ENCODE data around the gene GPR137C.
"Not testable (repeated sequence)": the region's sequence is repeated elsewhere in the genome, so short reads cannot be mapped to it uniquely, and the experiment has no call there.

The GPR137C gene

DNA sequence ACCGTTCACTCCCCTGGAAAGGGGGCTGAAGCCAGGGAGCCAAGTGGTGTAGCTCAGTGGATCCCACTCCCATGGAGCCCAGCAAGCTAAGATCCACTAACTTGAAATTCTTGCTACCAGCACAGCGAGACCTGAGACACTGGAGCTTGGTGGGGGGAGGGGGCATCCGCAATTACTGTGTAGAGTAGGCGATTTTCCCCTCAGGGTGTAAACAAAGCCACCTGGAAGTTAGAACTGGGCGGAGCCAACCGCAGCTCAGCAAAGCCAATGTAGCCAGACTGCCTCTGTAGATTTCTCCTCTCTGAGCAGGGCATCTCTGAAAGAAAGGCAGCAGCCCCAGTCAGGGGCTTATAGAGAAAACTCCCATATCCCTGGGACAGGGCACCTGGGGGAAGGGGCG, 15.8 kb downstream of the GPR137C start:
- DNase-seq, result not testable (repeated sequence)

DNA sequence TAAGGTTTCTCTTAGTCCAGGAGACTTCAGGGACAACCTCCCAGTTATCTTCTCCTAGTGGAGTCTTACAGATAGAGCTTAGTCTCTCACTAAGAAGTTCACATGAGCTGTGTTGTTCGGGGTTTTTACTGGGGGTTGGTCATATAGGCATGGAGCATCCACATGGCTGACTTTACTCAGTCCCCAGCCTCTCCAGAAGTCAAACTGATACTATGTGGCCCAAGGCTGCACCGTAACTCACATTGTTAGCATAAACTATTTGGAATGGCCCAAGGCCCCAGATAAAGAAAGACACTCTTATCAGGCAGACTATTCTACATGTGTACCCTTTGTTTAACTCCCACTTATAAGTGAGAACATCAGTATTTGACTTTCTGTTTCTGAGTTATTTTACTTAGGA, 23.2 kb downstream of the GPR137C start:
- DNase-seq, result no peak

GRCh38 chr14:52583544-52583943, 30.9 kb downstream of the GPR137C start:
- DNase-seq, result no peak

GRCh38 chr14:52589646-52590045, 37.0 kb downstream of the GPR137C start:
- no peak for DNase-seq

DNA sequence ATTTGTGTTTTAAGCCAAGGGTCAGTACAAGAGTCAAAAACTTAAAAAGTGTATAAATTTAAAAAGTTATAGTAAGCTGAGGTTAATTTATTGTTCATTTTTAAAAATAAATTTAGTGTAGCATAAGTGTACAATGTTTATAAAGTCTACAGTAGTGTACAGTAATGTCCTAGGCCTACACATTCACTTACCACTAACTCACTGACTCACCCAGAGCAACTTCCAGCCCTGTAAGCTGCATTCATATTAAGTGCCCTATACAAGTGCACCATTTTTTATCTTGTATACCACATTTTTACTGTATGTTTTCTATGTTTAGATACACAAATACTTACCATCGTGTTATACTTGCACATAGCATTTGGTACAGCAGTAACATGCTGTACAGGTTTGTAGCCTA, 37.7 kb downstream of the GPR137C start:
- DNase-seq, result no peak

DNA sequence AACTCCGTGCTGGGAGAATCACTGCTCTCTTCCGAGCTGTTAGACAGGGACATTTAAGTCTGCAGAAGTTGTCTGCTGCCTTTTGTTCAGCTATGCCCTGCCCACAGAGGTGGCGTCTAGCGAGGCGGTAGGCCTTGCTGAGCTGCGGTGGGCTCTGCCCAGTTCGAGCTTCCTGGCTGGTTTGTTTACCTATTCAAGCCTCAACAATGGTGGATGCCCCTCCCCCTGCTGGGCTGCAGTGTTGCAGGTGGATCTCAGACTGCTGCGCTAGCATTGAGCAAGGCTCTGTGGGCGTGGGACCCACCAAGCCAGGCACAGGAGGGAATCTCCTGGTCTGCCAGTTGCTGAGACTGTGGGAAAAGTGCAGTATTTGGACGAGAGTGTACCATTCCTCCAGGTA, 43.7 kb downstream of the GPR137C start:
- DNase-seq, result no peak

DNA sequence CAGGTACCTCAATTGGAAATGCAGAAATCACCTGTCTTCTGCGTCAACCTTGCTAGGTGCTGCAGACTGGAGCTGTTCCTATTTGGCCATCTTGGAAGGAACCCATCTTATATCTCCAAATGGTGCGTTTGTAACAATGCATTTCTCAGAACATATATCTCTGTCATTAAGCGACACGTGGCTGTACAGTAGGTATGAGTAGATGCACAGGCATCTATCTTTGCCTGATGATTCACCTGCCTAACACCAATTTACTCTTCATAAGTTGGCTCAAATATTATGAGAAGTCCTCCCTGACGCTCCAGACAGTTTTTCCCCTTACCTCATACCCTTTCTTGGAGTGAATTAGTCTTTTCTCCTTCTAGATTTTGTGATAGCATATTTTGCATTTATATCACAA, 44.2 kb downstream of the GPR137C start:
- DNase-seq, result no peak

DNA sequence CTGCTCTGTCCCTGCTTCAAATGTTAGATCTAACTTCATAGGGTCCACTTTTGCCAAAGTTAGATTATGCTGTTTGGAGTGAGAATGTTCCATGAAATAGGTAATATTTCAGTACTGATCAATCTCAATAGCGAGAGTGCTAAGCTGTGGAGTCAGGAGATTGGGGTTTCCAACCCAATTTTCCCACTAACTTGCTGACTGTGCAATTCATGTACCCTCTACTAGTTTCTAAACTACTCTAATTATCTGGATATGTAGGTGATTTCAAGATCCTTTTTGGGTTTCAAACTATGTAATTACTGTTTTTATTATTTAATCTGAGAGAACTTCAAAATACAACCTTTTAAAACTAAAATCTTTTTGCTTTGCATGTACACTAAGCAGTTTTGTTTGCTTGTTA, 45.9 kb downstream of the GPR137C start:
- DNase-seq, result no peak

DNA sequence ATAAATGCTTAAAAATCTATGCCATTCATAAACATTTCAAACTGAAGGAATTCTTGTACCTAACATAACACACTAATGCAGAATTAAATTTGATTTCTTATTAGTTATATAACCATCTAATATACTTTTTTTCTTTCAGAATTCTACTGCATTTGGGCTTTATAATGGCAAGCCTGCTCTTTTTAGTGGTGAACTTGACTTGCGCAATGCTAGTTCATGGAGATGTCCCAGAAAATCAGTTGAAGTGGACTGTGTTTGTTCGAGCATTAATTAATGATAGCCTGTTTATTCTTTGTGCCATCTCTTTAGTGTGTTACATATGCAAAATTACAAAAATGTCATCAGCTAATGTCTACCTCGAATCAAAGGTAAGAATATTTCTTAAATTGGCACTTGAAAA, 47.3 kb downstream of the GPR137C start:
- no peak for DNase-seq

DNA sequence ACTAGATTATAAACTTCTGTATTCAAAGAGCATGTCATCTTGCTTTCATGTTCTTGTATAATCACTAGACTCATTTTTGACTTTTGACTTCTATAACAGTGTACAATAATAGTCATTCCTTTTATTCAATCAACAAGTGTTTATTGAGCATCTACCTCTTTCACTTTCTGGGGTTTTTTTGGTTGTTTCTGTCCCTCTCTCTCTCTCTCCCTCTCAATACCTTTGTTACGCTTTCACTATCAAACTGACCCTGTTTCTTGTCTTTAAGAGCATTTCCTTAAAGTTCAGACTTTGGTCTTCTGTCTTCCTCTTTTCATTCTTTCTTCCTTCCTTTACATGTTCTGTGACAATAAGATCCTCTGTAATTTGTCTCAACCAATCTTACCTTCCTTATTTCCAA, 49.5 kb downstream of the GPR137C start:
- DNase-seq, result no peak

- DNase-seq, result no peak
Measured at GRCh38 chr14:52607061-52607460, 54.4 kb downstream of the GPR137C start.

GRCh38 chr14:52609445-52610044, 56.9 kb downstream of the GPR137C start:
- DNase-seq, result no peak

DNA sequence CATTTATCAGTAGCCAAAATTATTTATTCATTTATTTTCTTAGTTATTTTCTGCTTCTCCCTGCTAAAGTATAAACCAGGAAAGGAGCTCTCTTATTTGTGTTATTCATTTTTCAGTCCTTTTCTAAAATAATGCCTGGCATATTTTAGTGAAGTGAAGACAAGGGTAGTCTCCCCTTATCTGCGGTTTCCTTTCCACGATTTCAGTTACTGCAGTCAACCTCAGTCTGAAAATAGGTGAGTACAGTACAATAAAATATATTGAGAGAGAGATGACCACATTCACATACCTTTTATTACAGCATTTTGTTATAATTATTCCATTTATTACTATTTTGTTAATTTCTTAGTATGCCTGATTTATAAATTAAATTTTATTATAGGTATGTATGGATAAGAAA, 57.6 kb downstream of the GPR137C start:
- no peak for DNase-seq

DNA sequence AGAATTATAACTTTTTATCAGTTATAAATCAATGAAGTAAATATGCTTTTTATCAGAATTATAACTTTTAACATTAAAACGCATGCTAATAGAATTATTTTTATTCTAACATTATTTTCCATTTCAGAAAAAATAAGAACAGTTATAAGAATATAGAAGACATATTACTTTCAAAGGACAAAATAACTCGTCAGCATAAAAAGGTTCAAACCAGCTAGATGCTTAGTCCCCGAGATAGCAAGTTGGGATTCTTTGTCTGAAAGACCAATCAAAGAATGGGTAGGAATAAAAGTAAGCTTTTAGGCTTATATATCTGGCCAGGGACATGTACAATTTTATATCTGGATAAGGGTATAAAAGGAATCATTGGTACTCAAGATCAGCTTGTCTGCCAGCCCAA, 66.0 kb downstream of the GPR137C start:
- DNase-seq, result no peak

DNA sequence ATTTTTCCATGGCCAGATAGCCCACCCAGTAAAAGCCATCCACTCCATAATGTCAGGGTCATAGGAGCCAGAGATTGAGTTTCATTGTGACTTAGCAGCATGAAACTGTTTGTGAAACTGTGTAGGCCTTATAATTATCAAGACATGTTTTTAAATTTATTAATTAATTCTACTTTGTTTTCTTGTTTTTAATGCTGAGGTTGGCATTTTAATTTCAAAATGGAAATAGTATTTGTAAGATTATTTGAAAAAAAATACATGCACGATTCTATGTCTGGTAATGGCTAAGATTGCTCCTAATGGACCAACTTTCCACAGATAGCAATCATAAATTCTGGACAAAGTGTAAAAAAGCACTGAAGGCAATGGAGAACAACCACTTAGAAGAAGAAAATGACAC, 67.1 kb downstream of the GPR137C start:
- DNase-seq, result no peak

GRCh38 chr14:52640137-52640536, 87.5 kb downstream of the GPR137C start:
- DNase-seq, result no peak

DNA sequence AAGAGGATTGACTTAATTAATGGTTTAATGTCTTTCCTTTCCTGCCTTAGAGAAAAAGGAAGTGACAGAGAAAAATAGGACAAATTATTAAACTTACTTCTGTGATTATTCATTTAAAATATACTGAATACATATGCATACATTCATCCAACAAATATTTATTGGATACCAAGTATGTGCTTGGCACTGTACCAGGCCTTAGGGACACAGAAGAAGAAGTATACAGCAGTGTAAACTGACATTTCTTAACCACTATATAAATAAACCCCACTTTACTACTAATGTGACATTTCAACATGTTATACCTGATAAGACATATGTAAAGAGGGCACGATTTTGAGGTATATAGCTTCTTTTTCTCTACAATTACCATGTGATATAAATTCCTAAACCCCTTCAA, 89.1 kb downstream of the GPR137C start:
- no peak for DNase-seq

- no peak for DNase-seq
Measured at GRCh38 chr14:52649511-52649910, 96.9 kb downstream of the GPR137C start.

DNA sequence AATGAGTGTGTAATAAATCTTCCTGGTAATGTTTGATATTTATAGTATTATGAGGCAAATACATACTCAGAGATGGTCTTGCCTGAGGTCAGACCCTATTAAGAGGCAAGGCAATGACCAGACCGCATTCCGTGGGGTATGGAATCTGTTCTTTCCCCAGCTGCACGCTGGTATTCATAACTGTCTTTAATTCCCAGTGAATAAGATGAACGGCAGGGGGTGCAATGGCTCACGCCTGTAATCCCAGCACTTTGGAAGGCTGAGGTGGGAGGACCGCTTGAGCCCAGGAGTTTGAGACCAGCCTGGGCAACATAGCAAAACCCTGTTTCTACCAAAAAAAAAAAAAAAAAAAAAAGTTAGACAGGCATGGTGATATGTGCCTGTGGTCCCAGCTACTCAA, 98.1 kb downstream of the GPR137C start:
- no peak for DNase-seq

DNA sequence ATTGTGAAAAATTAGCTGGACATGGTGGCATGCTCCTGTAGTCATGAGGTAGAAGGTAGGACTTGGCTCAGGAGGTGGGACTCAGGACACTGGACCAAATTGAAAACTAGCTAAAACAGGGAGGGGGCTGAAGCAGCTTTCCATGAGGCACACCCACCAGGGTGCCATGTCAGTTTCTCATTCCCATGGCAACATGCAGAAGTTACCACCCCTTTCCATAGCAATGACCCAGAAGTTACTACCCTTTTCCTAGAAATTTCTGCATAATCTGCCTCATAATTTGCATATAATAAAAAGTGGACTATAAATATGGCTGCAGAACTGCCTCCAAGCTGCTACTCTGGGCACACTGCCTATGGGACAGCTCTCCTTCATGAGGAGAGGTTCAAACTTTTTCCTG, 104.3 kb downstream of the GPR137C start:
- DNase-seq, result no peak

DNA sequence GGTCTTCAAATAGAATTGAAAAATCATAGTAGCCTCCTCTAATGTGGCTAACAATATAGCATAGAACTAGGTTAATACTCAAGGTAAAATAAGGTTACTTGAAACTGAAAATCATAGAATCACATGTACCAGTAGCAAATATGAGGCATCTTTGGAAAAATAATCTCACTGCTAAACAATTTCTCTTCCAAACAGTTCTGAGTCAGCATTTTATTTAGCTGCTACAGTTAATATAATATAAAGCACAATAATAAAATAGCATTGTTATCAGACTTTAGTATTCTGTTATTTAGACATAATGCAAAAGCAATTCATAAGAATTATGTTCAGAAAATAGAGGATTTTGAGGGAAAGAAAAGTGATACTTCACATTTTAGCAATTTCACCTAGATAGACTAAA, 107.7 kb downstream of the GPR137C start:
- DNase-seq, result no peak

GRCh38 chr14:52660832-52661231, 108.2 kb downstream of the GPR137C start:
- no peak for DNase-seq

DNA sequence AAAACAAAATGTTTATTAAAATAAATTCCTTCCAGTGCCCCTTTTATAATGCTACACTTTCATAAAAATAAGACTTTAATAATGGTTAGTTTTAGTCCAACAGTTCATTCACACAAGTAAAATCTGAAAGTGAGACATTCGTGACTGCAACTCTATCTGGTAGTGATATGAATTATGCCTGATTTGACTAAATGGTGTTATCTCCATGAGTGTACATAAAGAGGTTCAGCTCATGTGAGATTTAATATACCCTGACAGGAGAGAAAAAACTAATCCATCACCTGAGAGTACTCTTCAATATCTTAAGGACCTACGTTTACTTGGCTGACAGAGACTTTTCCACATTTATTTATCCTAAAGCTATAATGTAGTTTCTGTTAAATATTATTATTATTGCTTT, 108.7 kb downstream of the GPR137C start:
- DNase-seq, result no peak

DNA sequence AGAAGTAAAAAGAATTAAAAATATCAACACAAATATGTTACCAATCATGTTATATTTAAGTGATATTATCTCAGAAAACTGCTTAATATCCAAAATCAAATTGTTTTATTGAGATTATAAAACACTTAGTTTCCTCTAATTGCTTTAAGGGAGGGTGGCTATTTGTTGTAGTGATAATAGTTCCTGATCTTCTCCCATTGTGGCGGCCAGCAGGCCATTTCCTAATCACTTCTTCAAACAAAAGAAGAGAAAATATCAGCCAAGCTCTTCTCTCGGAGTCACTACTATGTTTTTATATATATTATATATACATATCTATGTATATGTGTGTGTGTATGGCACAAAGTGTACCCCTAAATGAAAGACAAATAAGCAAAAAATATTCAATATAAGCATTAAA, 111.2 kb downstream of the GPR137C start:
- no peak for DNase-seq

DNA sequence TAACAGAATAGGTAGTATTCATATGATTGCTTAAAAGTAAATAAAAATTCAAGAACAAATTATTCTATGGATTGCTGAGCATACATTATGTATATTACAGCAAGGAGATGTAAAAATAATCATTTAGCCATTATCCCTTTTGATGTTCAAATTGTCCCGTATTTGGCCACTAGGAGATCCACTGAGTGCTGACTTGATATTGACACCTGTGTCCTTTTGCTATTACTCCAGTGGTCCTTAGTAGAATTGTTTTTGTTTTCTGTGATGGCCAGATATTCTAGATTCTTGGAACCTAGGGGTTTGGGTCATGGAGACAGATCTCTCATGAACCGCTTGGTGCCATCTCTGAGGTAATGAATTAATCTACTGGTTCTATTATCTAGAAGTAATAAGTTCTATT, 126.0 kb downstream of the GPR137C start:
- DNase-seq, result no peak

- DNase-seq, result no peak
Measured at GRCh38 chr14:52683985-52684520, 131.4 kb downstream of the GPR137C start.
